Mesothelial cell of epicardium (in vitro differentiated cells): ENCODE results near the gene SKIDA1. TPM values are rescaled to one million over a fixed set of nuclear protein-coding genes. Genes with fewer than 3 reads are reported as not detected.
"Not testable (repeated sequence)": the region's sequence is repeated elsewhere in the genome, so short reads cannot be mapped to it uniquely, and the experiment has no call there.

ENCODE experiments used
- DNase-seq, 2 experiments: peaks; one replicate each; pipeline ENCODE4 v3.0.0; 2021; ENCODE audit warnings: low spot score in 2 of 2; ENCODE audit not compliant: unreplicated experiment in 2 of 2
- H3K27ac Mint-ChIP-seq: 2 replicates; pipeline ENCODE4 v1.8.0; 2021; ENCODE audit warnings: mixed read lengths
- H3K27me3 Mint-ChIP-seq: 2 replicates; pipeline ENCODE4 v1.8.0; 2021; ENCODE audit warnings: low read depth, mixed read lengths
- H3K36me3 Mint-ChIP-seq: 2 replicates; pipeline ENCODE4 v1.8.0; 2021; ENCODE audit warnings: mixed read lengths
- H3K4me1 Mint-ChIP-seq: 2 replicates; pipeline ENCODE4 v1.8.0; 2021; ENCODE audit warnings: mixed read lengths
- H3K4me3 Mint-ChIP-seq: 2 replicates; pipeline ENCODE4 v1.8.0; 2021; ENCODE audit warnings: mild to moderate bottlenecking, moderate library complexity, mixed read lengths
- H3K9me3 Mint-ChIP-seq: 2 replicates; pipeline ENCODE4 v1.8.0; 2021; ENCODE audit warnings: mixed read lengths
- total RNA-seq: library from RNA; stranded (reverse); gene quantifications from 3 replicates; pipeline ENCODE4 v1.2.1, GENCODE V29; 2021
- TF ChIP-seq, protein P1 (sequence below): fragments of 200-600 bp; sonication (generic); IDR thresholded peaks from one replicate; pipeline ENCODE4 v1.5.0; 2021; ENCODE audit warnings: antibody characterized with exemption; ENCODE audit not compliant: unreplicated experiment

Gene SKIDA1
- 9.7 to 10.4 TPM (median 9.7 TPM) in 3 replicates for total RNA-seq

DNA sequence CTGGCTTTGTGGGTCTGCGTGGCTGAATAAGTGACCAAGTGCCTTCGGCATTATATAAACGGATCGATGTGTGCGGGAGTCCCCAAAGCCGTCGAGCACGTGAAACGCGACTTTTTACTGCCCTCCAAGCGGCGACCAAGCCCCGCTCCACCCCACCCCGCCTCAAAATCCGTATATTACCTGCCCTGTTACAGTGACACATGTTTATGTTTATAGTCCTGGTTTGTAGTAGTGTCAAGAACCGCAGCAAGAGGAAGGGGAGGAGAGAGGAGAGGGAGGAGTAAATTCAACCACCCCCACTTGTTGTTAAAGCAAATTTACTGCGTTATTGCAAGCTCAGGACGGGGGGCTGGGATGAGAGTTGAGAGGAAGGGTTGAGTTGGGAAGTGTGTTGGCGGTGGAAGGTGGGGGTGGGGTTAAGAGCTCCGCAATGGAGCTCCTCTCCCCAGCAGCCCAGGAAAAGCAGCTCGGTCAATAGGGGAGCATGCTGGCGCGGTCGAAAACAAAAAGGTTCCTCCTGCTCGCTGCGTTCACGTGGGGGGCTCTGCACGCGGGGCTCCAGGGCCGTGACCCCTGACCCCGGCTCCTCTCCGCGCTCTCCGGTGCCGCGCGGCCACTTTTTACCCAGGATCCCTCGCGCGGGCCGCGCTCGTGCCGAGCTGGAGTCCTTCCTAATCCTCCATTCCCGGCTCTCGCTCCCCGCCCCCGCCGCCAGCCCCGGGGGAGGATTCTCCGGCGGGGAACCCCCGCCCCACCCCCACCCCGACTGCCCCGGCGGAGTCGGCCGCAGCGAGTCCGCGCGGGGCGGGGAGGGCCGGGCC lies at the start of gene SKIDA1:
SKIDA1 (minus strand) TSS at position 316 of the 821 bp plus-strand sequence. CDS start 7,860 bp downstream, outside the sequence.
- no peaks in the 10 kb centered on the region for H3K9me3 Mint-ChIP-seq
- DNase-seq: peak; percentile 72 to 83
- peaks cover 70% of the 10 kb centered on the region for H3K4me1 Mint-ChIP-seq
- no peaks in the 10 kb centered on the region for H3K27me3 Mint-ChIP-seq
- peak within 1 kb of the TSS; percentile 89 for H3K4me3 Mint-ChIP-seq
- TF ChIP-seq, protein P1, sequence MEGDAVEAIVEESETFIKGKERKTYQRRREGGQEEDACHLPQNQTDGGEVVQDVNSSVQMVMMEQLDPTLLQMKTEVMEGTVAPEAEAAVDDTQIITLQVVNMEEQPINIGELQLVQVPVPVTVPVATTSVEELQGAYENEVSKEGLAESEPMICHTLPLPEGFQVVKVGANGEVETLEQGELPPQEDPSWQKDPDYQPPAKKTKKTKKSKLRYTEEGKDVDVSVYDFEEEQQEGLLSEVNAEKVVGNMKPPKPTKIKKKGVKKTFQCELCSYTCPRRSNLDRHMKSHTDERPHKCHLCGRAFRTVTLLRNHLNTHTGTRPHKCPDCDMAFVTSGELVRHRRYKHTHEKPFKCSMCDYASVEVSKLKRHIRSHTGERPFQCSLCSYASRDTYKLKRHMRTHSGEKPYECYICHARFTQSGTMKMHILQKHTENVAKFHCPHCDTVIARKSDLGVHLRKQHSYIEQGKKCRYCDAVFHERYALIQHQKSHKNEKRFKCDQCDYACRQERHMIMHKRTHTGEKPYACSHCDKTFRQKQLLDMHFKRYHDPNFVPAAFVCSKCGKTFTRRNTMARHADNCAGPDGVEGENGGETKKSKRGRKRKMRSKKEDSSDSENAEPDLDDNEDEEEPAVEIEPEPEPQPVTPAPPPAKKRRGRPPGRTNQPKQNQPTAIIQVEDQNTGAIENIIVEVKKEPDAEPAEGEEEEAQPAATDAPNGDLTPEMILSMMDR: no peak
- H3K27ac Mint-ChIP-seq: peak within 1 kb of the TSS; percentile 100
- no peaks in the 10 kb centered on the region for H3K36me3 Mint-ChIP-seq

DNA sequence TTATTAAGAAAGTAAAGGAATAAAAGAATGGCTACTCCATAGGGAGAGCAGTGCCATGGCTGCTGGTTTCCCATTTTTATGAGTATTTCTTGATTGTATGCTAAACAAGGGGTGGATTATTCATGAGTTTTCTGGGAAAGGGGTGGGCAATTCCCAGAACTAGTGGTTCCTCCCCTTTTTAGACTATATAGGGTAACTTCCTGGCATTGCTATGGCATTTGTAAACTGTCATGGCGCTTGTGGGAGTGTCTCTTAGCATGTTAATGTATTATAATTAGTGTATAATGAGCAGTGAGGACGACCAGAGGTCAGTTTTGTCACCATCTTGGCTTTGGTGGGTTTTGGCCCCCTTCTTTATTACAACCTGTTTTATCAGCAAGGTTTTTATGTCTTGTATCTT lies 49.0 kb upstream of the SKIDA1 start:
- DNase-seq, H3K9me3 Mint-ChIP-seq, H3K4me3 Mint-ChIP-seq, H3K27me3 Mint-ChIP-seq: not testable (repeated sequence)
- H3K36me3 Mint-ChIP-seq: peaks cover 15% of the 10 kb centered on the region
- H3K27ac Mint-ChIP-seq: peak overlapping the region; percentile 34
- peaks cover 28% of the 10 kb centered on the region for H3K4me1 Mint-ChIP-seq

DNA sequence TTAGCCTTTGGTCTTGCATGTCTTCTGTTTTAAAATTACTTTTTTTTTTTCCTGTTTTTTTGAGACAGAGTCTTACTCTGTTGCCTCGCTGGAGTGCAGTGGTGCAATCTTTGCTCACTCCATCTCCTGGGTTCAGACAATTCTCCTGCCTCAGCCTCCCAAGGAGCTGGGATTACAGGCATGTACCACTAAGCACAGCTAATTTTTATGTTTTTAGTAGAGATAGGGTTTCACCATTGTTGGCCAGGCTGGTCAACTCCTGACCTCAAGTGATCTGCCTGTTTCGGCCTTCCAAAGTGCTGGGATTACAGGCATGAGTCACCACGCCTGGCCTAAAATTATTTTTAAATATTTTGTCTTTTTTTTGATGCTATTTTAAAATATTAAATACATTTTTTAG lies 47.1 kb upstream of the SKIDA1 start:
- H3K27me3 Mint-ChIP-seq: no peaks in the 10 kb centered on the region
- no peak overlapping the region for H3K4me3 Mint-ChIP-seq
- DNase-seq: no peak
- peak overlapping the region; percentile 77 for H3K27ac Mint-ChIP-seq
- peaks cover 15% of the 10 kb centered on the region for H3K36me3 Mint-ChIP-seq
- TF ChIP-seq, protein P1: no peak
- peaks cover 4% of the 10 kb centered on the region for H3K9me3 Mint-ChIP-seq
- H3K4me1 Mint-ChIP-seq: peaks cover 14% of the 10 kb centered on the region

DNA sequence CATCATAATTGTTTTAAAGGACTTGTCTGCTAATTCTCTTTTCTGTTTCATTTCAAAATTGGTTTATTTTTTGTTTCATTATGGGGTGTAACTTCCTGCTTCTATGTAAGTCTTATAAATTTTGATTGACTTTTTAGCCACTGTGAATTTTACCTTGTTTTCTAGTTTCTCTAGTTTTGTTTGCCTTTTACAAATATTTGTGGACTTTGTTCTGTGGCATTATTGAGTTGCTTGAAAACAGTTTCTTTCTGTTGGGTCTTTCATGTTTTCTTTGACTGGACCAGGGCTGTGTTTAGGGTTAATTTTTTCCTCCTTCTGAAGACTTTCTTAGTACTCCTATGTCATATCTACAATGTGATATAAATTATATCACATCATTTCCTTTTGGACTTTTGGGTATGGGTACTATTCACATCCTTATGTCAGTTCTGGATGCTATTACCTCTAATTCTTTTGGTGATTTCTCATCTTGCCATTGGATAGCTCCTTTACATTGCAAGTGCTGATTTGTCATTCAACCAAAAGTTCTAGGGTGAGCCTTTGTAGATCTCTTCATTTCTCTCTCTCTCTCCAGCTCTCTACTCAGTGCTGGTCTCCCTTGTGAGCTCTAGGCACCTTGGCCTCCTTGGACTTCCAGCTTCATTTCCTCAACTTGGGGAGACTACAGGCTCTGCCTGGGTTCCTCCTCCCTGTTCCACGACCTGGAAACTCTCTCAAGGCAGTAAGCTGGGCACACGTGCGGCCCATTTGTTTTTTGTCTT lies 45.5 kb upstream of the SKIDA1 start:
- no peak for DNase-seq
- TF ChIP-seq, protein P1: no peak
- peak overlapping the region; percentile 60 for H3K27ac Mint-ChIP-seq
- no peaks in the 10 kb centered on the region for H3K9me3 Mint-ChIP-seq
- H3K4me1 Mint-ChIP-seq: peaks cover 14% of the 10 kb centered on the region
- H3K27me3 Mint-ChIP-seq: no peaks in the 10 kb centered on the region
- no peak overlapping the region for H3K4me3 Mint-ChIP-seq
- H3K36me3 Mint-ChIP-seq: peaks cover 18% of the 10 kb centered on the region

DNA sequence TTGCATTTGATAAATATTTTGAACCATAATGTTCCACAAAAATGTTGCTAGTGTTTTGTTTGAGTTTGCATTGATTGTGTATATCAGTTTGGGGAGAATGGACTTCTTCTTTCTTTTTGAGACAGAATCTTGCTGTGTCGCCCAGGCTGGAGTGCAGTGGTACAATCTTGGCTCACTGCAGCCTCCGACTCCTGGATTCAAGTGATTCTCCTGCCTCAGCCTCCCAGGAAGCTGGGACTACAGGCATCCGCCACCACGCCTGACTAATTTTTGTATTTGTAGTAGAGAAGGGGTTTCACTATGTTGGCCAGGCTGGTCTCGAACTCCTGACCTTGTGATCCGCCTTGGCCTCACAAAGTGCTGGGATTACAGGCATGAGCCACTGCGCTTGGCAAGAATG lies 33.5 kb upstream of the SKIDA1 start:
- H3K36me3 Mint-ChIP-seq: peaks cover 44% of the 10 kb centered on the region
- not testable (repeated sequence) for H3K27ac Mint-ChIP-seq, H3K4me3 Mint-ChIP-seq, H3K9me3 Mint-ChIP-seq, DNase-seq, H3K4me1 Mint-ChIP-seq, H3K27me3 Mint-ChIP-seq

DNA sequence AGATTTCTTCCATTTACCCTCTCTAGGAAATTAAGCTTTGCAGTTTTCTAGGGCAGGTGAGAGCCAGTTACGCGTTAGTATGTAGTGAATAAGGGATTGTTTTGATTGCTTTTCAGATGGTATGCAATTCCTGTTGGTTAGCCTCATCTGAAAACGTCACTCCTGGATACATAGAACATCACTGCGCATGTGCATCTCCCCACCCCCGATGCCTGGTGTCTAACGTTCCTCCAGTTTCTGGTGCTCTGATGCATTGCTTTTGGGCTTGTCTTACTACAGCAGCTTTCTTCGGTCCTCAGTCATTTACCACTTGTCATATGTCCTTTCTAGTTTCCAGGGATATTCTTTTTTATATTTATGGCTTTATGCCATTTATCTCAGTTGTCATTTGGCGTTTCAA lies 31.0 kb upstream of the SKIDA1 start:
- Mint-ChIP-seq H3K36me3 (peaks cover 51% of the 10 kb centered on the region), H3K4me3 (no peak overlapping the region), H3K4me1 (no peaks in the 10 kb centered on the region), H3K27ac (peak overlapping the region; percentile 8), H3K27me3 (no peaks in the 10 kb centered on the region), H3K9me3 (no peaks in the 10 kb centered on the region)
- no peak for DNase-seq
- TF ChIP-seq, protein P1: no peak
